Measurements from ENCODE around the gene BICD1.

DNA sequence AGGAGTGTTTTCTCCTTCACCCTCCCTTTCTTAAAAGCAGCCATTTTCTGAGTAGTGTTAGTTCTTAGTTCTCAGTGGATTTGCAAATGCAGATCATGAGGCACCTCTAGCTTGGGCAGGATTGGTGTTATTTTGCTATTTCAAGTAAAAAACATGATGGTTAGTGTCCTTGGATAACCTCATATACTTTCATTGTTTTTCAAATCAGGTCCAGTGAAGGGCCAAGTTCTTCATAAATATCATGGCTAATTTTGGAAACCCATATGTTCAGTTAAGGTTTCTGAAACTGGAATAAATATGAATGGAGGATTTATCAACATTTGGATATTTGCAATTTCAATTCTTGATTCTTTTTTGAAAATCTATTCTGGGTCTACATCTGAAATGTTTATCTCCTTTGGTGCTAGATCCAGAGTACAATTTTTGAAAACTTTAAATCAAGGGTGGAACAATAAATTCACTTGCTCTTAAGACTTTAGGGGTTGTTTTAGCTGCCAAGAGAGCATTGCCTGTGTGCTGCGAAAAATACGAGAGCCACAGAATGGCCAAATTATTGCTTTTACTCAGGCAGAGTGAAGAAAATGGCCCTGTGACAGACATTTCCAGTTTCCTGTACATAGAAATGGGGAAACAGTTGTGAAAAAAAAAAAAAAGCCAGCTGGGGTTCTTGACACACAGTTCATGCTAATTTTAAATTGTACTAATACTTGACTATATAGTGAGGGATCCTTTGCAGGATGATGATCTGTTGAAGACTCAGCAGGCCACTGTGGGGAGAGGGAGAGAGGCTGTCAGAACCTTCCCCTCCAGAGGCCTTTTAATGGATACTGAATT is 104.6 kb downstream of the BICD1 start:
- TF ChIP-seq, protein P1, sequence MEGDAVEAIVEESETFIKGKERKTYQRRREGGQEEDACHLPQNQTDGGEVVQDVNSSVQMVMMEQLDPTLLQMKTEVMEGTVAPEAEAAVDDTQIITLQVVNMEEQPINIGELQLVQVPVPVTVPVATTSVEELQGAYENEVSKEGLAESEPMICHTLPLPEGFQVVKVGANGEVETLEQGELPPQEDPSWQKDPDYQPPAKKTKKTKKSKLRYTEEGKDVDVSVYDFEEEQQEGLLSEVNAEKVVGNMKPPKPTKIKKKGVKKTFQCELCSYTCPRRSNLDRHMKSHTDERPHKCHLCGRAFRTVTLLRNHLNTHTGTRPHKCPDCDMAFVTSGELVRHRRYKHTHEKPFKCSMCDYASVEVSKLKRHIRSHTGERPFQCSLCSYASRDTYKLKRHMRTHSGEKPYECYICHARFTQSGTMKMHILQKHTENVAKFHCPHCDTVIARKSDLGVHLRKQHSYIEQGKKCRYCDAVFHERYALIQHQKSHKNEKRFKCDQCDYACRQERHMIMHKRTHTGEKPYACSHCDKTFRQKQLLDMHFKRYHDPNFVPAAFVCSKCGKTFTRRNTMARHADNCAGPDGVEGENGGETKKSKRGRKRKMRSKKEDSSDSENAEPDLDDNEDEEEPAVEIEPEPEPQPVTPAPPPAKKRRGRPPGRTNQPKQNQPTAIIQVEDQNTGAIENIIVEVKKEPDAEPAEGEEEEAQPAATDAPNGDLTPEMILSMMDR (IDR thresholded peaks at IDR 0.05; ENCODE audit: insufficient read depth, low read length), result no peak
- no peak for TF ChIP-seq SPI1 (IDR thresholded peaks at IDR 0.05; ENCODE audit: borderline replicate concordance, low read depth)
- TF ChIP-seq, protein P2, sequence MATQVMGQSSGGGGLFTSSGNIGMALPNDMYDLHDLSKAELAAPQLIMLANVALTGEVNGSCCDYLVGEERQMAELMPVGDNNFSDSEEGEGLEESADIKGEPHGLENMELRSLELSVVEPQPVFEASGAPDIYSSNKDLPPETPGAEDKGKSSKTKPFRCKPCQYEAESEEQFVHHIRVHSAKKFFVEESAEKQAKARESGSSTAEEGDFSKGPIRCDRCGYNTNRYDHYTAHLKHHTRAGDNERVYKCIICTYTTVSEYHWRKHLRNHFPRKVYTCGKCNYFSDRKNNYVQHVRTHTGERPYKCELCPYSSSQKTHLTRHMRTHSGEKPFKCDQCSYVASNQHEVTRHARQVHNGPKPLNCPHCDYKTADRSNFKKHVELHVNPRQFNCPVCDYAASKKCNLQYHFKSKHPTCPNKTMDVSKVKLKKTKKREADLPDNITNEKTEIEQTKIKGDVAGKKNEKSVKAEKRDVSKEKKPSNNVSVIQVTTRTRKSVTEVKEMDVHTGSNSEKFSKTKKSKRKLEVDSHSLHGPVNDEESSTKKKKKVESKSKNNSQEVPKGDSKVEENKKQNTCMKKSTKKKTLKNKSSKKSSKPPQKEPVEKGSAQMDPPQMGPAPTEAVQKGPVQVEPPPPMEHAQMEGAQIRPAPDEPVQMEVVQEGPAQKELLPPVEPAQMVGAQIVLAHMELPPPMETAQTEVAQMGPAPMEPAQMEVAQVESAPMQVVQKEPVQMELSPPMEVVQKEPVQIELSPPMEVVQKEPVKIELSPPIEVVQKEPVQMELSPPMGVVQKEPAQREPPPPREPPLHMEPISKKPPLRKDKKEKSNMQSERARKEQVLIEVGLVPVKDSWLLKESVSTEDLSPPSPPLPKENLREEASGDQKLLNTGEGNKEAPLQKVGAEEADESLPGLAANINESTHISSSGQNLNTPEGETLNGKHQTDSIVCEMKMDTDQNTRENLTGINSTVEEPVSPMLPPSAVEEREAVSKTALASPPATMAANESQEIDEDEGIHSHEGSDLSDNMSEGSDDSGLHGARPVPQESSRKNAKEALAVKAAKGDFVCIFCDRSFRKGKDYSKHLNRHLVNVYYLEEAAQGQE (IDR thresholded peaks at IDR 0.05; ENCODE audit: insufficient replicate concordance, low read depth), result no peak

All from HL-60 (cell line).